T47D (cell line): Measurements from ENCODE around the gene BIK.
A peak's percentile ranks its signal among the peaks of the same experiment; 100 is the strongest.

Source experiments
- DNase-seq, 2 experiments: peaks; one replicate each; pipeline versions ENCODE4 v3.0.0 to v3.0.0-alpha.2; 2011 to 2012; ENCODE audit warnings: low read depth in 1 of 2, low spot score in 1 of 2
- JUND ChIP-seq: IDR thresholded peaks from 2 replicates; pipeline ENCODE4 v1.6.1; 2012; ENCODE audit warnings: low read depth
- in situ Hi-C: cut with HindIII; loops from 2 replicates; pipeline ENCODE4 v1.10.0; 2016; ENCODE audit warnings: low sequenced_read_pairs, low pct_unique_long_range_greater_than_20kb

BIK gene

GRCh38 chr22:43150731-43151206, 40.2 kb downstream of the BIK start:
- no peak for TF ChIP-seq JUND
- no peak for DNase-seq
- in situ Hi-C loops = no loop called here

DNA sequence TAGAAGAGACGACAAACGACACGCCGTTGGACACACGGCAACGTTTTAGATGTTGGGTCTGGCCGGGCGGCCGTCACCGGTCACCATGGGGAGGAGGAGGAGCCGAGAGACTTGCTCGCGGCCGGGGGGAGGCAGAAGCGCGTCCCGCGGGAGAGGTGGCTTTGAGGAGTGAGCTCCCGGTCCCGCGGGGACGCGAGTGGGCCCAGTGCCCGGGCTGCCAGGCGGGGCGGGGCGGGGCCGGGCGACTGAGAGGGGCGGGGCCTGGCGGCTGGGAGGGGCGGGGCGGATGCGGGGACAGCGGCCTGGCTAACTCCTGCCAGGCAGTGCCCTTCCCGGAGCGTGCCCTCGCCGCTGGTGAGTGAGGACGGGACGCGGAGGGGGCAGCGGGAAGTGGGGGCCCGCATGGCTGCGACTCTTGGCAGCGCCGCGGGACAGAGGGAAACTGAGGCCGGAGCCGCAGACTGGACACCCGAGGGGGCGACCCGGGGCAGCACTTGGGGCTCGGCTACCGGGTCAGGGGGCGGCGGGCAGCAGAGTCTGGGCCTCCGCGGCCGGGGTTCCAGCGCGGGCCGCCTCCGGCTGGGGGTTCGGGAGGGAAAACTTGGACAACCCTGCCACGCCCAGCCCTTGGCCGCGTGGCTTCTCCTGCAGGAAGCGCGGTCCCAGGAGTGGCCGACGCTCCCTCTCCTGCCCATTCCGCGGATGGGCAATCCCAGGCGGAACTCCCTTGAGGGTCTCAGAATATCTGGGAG, 40.9 kb downstream of the BIK start, which contains the start of gene TSPO:
Gene TSPO (plus strand): TSS at position 309 of the 752 bp plus-strand sequence. CDS start 7,680 bp downstream, outside the sequence.
- peak; percentile 53 to 77 for DNase-seq
- in situ Hi-C loops = no loop called here
- TF ChIP-seq JUND = no peak

DNA sequence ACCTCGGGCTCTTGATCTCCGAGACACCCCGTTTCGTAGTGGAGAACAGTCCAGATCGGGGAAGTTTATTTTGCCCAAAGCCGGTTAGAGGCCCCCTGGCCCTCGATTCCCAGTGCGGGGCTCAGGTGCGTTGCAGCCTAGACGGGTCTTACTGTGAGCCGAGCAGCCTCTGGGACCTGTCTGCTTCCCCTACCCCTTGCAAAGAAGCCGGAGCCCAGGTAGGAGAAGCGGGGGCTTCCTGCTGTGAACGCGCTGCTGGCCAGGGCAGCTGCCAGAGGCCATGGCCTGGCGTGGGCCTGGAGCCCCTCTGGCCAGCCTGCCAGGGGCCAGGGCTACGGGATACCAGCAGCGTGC, 41.4 kb downstream of the BIK start:
- TF ChIP-seq JUND = no peak
- no peak for DNase-seq
- in situ Hi-C loops = no loop called here

DNA sequence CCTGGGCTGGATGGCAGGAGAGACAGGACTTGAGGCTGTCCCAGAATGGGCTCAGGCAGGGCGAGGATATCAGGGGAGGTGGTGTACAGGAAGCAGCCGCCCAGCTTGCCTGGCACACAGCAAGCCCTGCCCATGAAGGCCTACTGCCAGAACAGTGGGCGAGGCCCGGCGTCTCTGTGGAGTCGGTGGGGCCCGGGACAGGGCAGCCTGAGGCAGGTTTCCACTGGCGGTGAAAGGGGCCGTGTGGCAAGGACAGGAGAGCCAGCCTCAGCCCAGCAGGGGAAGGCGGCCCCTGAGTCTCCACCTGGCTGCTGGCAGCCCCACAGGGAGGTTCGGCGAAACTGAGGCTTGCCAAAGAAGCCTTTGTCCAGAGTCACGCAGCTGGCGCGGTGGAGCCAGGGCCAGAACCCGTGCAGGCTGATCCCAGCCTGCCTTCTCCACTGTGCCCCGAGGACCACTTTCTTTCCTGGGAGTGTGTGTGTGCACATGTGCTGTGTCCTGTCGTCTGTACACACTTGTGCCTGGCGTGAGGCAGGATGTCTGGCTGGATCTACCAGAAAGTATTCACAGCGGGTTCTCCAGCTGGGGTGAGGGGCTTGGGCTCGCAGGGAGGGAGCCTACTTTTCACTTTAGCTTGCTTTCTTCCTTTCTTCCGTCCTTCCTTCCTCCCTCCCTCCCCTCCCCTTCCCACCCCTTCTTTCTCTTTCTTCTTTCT, 42.0 kb downstream of the BIK start:
- in situ Hi-C loops = no loop called here
- DNase-seq = peak; percentile 46 to 47
- no peak for TF ChIP-seq JUND

DNA sequence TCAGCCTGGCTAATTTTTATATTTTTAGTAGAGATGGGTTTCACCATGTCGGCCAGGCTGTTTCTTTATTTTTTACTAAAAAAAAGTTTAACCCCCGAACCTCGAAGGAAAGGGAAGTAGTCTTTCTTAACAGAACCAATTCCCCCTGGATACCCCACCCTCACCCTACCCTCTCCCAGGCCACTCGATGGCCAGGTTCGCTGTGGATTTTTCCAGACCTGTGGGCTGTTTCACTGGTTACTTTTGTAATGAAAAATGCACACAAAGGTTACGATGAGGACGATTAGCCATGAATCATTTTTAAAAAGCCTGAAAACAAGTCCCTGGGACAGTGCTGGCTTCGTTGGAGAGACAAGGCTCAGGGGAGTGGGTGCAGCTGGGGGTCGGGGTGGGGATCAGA, 43.3 kb downstream of the BIK start:
- no peak for TF ChIP-seq JUND
- in situ Hi-C loops = no loop called here
- no peak for DNase-seq

- TF ChIP-seq JUND = no peak
- in situ Hi-C loops = no loop called here
- no peak for DNase-seq
Observed at GRCh38 chr22:43154887-43155536, 44.5 kb downstream of the BIK start.

GRCh38 chr22:43155789-43156188, 45.2 kb downstream of the BIK start:
- no peak for DNase-seq
- in situ Hi-C loops = no loop called here

DNA sequence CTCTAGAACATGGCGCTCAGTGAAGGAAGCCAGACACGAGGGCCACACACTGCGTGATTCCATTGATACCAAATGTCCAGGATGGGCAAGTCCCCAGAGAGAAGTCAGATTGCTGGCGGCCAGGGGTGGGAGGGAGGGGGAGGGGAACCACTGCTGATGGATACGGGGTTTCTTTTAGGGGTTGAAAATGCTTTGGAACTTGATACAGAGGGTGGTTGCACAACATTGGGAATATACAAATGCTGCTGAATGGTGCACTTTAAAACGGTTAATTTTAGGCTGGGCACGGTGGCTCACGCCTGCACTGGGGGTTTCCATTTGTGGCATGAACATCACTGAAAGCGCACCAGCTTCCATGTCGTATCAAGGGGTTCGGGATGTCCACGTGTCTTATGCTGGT, 45.9 kb downstream of the BIK start:
- no peak for DNase-seq
- in situ Hi-C loops = no loop called here
- TF ChIP-seq JUND = no peak

More at GRCh38 chr22:43155789-43156188, 45.2 kb downstream of the BIK start:
- TF ChIP-seq JUND = no peak

- no peak for TF ChIP-seq JUND
- DNase-seq = no peak
- in situ Hi-C loops = no loop called here
Observed at GRCh38 chr22:43157874-43158546, 47.5 kb downstream of the BIK start.

GRCh38 chr22:43158778-43159483, 48.4 kb downstream of the BIK start:
- no peak for DNase-seq
- no peak for TF ChIP-seq JUND
- in situ Hi-C loops = no loop called here

DNA sequence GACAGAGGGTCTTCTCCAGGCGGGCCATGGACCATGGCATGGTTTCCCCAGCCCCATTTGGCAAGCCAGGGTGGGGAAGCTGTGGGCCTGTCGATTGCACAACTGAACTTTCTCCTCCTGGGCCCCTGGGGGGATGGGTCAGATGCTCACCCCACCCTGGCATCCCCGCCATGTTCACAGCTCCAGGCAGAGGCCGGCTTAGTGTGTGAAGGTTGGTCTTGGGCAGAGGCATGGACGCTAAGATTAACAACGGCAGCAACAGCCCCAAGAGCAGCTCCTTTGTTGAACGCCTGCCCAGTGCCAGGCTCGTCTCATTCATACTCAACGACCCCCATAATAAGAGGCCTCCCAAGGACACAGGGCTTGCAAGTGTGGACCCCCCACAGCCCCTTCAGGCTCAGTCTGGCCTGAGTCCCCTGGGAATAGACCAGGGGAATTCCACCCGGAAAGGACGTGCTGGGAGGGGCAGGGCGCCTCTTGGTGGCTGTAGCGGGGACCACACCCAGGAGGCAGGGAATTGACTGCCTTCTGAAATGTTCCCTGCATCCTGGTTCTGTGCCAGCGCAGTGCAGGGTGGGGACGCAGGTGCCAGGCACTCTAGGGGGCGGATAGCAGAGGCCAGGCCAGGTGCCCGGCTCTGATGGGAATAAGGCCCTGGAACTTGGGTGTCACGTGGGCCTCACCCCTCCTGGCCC, 49.1 kb downstream of the BIK start:
- in situ Hi-C loops = no loop called here
- TF ChIP-seq JUND = no peak
- DNase-seq = no peak
